ENCODE measurements around the gene ASH1L. TPM values are rescaled to one million over a fixed set of nuclear protein-coding genes. Genes with fewer than 3 reads are reported as not detected.
A peak's percentile ranks its signal among the peaks of the same experiment; 100 is the strongest.
"Not testable (repeated sequence)": the region's sequence is repeated elsewhere in the genome, so short reads cannot be mapped to it uniquely, and the experiment has no call there.

Gene ASH1L
- total and polyA plus RNA-seq, 2 experiments from 2014 or later = 14.5 to 30.6 TPM

DNA sequence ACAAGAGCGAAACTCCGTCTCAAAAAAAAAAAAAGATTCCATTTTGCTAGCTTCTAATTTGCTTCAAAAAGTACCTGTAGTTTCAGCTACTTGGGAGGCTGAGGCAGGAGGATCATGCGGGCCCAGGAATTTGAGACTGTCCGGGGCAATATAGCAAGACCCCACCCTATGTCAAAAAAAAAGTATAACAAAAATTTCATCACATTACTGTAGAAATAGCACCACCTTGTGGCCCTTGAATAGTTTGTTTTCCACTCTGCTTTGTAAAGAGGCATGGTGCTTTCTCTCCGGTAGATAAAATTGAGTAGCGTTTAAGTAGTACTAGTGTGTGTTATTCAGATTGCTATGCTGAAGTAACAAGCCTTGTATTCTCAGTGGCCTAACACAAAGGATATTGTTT is 29.2 kb upstream of the ASH1L start:
- H3K9me2 ChIP-seq (replicated peaks; ENCODE audit: insufficient read depth) = no peaks in the 10 kb centered on the region
- H3K4me2 ChIP-seq = no peak overlapping the region
- no peaks in the 10 kb centered on the region for H3K79me2 ChIP-seq
- H3K27me3 ChIP-seq = no peaks in the 10 kb centered on the region
- H3K4me3 ChIP-seq = no peak overlapping the region
- H3K4me1 ChIP-seq (ENCODE audit: insufficient read depth) = no peaks in the 10 kb centered on the region
- H2AFZ ChIP-seq = no peak overlapping the region
- no peaks in the 10 kb centered on the region for H3K9me3 ChIP-seq (ENCODE audit: low read depth)
- H3K27ac ChIP-seq = no peak overlapping the region
- TF ChIP-seq EZH2 (IDR thresholded peaks at IDR 0.05; ENCODE audit: borderline replicate concordance) = no peak
- TF ChIP-seq, protein P1, sequence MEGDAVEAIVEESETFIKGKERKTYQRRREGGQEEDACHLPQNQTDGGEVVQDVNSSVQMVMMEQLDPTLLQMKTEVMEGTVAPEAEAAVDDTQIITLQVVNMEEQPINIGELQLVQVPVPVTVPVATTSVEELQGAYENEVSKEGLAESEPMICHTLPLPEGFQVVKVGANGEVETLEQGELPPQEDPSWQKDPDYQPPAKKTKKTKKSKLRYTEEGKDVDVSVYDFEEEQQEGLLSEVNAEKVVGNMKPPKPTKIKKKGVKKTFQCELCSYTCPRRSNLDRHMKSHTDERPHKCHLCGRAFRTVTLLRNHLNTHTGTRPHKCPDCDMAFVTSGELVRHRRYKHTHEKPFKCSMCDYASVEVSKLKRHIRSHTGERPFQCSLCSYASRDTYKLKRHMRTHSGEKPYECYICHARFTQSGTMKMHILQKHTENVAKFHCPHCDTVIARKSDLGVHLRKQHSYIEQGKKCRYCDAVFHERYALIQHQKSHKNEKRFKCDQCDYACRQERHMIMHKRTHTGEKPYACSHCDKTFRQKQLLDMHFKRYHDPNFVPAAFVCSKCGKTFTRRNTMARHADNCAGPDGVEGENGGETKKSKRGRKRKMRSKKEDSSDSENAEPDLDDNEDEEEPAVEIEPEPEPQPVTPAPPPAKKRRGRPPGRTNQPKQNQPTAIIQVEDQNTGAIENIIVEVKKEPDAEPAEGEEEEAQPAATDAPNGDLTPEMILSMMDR (IDR thresholded peaks at IDR 0.05; ENCODE audit: poor library complexity) = peak; percentile 72
- TF ChIP-seq EZH2phosphoT487 (IDR thresholded peaks at IDR 0.05; ENCODE audit: low read depth, severe bottlenecking, unreplicated experiment) = no peak
- WGBS (ENCODE audit: low lambda C conversion rate, missing lambda C conversion rate) = 46% methylated on average over 6 of the region's 6 CpGs
- H4K20me1 ChIP-seq (ENCODE audit: insufficient read depth, poor library complexity, severe bottlenecking) = no peaks in the 10 kb centered on the region
- no peaks in the 10 kb centered on the region for H3K36me3 ChIP-seq (replicated peaks; ENCODE audit: insufficient read depth, low read depth)
- peak; percentile 74 for DNase-seq (ENCODE audit: low spot score)

DNA sequence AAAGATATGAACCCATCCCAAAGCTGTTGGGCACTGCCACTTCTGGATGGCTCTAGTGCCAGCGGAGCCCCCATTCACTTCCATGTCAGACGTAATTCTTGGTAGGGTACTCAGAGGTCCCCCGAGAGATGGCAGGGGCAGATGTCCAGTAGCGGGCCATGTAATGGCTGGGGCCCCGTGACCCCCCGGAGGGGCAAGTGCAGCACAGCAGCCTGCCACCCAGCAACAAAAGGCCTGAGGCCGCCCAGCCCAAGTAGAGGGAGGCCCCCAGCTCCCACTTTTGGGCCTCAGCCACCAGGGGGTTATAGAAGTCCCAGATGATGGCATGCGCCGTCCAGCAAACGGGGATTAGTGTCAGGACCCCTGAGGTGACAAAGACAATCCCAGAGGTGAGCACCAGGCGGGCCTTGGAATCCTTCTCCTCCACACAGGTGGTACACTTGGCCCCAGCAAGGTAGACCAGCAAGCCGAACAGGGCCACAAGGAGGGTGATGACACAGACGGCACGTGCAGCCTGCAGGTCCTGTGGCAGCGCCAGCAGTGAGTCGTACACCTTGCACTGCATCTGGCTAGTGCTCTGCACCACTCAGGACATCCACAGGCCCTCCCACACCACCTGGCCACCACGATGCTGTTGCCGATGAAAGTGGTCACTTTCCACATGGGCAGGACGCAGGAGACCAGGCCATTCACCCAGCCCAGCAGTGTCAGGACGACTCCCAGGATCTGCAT is 28.1 kb upstream of the ASH1L start:
- not testable (repeated sequence) for H3K4me3 ChIP-seq; H3K27me3 ChIP-seq; DNase-seq (ENCODE audit: low spot score); H3K9me2 ChIP-seq (replicated peaks; ENCODE audit: insufficient read depth); H3K79me2 ChIP-seq; H3K4me1 ChIP-seq (ENCODE audit: insufficient read depth); H3K27ac ChIP-seq; H3K4me2 ChIP-seq; H3K36me3 ChIP-seq (replicated peaks; ENCODE audit: insufficient read depth, low read depth); H3K9me3 ChIP-seq (ENCODE audit: low read depth); H4K20me1 ChIP-seq (ENCODE audit: insufficient read depth, poor library complexity, severe bottlenecking); H2AFZ ChIP-seq
- WGBS (ENCODE audit: low lambda C conversion rate, missing lambda C conversion rate) = 95% methylated on average over 20 of the region's 20 CpGs

DNA sequence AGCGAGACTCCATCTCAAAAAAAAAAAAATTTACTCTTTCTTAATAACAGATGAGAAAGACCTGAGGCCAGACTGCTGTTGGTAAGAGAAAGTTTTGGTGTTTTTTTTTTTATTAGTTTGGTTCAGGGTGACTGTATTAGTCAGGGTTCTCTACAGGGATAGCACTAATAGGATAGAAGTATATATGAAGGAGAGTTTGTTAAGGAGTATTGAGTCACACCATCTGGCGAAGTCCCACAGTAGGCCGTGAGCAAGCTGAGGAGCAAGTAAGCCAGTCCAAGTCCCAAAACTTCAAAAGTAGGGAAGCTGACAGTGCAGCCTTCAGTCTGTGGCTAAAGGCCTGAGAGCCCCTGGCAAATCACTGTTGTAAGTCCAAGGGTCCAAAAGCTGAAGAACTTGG is 26.7 kb upstream of the ASH1L start:
- WGBS (ENCODE audit: low lambda C conversion rate, missing lambda C conversion rate) = 90% methylated on average over 2 of the region's 3 CpGs
- H3K4me1 ChIP-seq (ENCODE audit: insufficient read depth) = not testable (repeated sequence)

DNA sequence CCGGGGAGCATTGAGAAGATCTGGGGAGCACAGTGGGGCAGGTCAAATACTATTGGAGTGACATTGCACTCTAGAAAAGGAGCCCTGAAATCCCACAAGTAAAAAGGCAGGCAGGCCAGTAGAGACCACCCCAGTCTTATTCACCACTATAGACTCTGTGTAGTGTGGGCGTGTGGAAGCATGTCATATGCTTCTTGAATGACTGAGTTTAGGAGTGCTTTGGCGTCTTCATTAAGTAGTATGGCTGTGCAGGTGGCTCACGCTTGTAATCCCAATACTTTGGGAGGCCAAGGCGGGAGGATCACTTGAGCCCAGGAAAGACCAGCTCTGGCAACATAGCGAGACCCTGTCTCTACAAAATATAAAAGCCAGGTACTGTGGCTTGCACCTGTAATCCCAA is 21.2 kb upstream of the ASH1L start:
- H2AFZ ChIP-seq; H4K20me1 ChIP-seq (ENCODE audit: insufficient read depth, poor library complexity, severe bottlenecking); H3K79me2 ChIP-seq; H3K4me1 ChIP-seq (ENCODE audit: insufficient read depth); H3K9me2 ChIP-seq (replicated peaks; ENCODE audit: insufficient read depth); H3K27me3 ChIP-seq; H3K27ac ChIP-seq; DNase-seq (ENCODE audit: low spot score); H3K4me3 ChIP-seq; H3K4me2 ChIP-seq; H3K36me3 ChIP-seq (replicated peaks; ENCODE audit: insufficient read depth, low read depth); H3K9me3 ChIP-seq (ENCODE audit: low read depth): not testable (repeated sequence)
- WGBS (ENCODE audit: low lambda C conversion rate, missing lambda C conversion rate) = 95% methylated on average over 6 of the region's 6 CpGs

More for the DNA sequence above, 26.7 kb upstream of the ASH1L start:
- H3K27ac ChIP-seq; H3K79me2 ChIP-seq; H3K27me3 ChIP-seq; H2AFZ ChIP-seq; DNase-seq (ENCODE audit: low spot score); H3K4me3 ChIP-seq; H3K36me3 ChIP-seq (replicated peaks; ENCODE audit: insufficient read depth, low read depth); H4K20me1 ChIP-seq (ENCODE audit: insufficient read depth, poor library complexity, severe bottlenecking); H3K9me3 ChIP-seq (ENCODE audit: low read depth); H3K4me2 ChIP-seq; H3K9me2 ChIP-seq (replicated peaks; ENCODE audit: insufficient read depth): not testable (repeated sequence)

DNA sequence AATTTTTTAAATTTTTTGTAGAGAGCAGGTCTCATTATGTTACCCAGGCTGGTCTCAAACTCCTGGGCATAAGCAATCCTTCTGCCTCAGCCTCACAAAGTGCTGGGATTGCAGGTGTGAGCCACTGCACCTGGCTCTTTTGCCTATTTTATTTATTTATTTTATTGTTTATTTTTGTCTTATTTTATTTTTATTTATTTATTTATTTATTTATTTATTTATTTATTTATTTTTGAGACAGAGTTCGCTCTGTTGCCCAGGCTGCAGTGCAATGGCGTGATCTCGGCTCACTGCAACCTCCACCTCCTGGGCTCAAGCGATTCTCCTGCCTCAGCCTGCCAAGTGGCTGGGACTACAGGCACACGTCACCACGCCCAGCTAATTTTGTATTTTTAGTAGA is 13.0 kb upstream of the ASH1L start:
- DNase-seq (ENCODE audit: low spot score); H3K9me3 ChIP-seq (ENCODE audit: low read depth); H3K36me3 ChIP-seq (replicated peaks; ENCODE audit: insufficient read depth, low read depth); H3K27ac ChIP-seq; H3K4me3 ChIP-seq; H3K9me2 ChIP-seq (replicated peaks; ENCODE audit: insufficient read depth); H2AFZ ChIP-seq; H3K79me2 ChIP-seq; H3K4me2 ChIP-seq; H4K20me1 ChIP-seq (ENCODE audit: insufficient read depth, poor library complexity, severe bottlenecking); H3K27me3 ChIP-seq; H3K4me1 ChIP-seq (ENCODE audit: insufficient read depth): not testable (repeated sequence)
- WGBS (ENCODE audit: low lambda C conversion rate, missing lambda C conversion rate) = 98% methylated on average over 6 of the region's 6 CpGs

Data from hepatocyte (in vitro differentiated cells).